GM19238 (cell line): ENCODE measurements around the gene PHOSPHO1.
"Not testable (repeated sequence)": the region's sequence is repeated elsewhere in the genome, so short reads cannot be mapped to it uniquely, and the experiment has no call there.

Experiments
- DNase-seq: peaks from one replicate; pipeline ENCODE4 v3.0.0; 2011; ENCODE audit warnings: low spot score; ENCODE audit not compliant: insufficient read length

PHOSPHO1 gene

DNA sequence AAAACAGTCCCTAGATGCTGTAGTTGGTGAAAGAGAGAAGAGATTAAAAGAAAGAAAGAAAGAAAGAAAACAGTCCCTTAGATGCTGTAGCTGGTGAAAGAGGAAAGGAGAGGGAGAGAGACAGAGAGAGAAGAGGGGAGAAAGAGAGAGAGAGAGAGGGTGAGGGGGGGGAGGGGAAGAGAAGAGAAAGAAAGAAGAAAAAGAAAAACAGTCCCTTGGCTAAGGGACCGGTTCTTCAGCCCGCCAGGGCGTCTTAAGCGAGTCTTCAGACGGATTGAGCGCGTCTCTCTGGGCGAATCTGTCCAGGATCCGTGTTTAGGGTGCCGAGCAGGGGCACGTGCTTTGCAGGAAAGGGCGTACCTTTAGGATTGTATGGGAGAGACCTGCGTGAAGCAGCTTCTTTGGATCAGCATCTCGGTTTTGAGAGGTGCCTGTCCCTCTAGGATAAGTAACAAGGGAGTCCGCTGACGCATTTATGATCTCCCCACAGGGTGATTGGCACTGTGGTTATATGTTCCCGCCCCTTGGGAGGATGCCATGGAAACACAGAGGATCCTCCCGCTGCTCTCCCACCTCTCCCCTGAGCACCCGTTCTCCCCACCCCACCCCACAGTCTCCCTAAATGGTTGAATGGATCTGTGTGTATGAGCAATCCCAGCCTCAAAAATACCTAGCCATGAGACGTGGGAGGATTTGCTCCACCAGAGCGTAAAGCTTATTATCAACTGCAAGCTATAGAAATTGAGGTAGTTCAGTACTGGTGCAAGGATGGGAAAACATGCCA lies 36.9 kb downstream of the PHOSPHO1 start:
- no peak for DNase-seq

GRCh38 chr17:49191917-49192741 lies 38.5 kb downstream of the PHOSPHO1 start:
- DNase-seq = no peak

DNA sequence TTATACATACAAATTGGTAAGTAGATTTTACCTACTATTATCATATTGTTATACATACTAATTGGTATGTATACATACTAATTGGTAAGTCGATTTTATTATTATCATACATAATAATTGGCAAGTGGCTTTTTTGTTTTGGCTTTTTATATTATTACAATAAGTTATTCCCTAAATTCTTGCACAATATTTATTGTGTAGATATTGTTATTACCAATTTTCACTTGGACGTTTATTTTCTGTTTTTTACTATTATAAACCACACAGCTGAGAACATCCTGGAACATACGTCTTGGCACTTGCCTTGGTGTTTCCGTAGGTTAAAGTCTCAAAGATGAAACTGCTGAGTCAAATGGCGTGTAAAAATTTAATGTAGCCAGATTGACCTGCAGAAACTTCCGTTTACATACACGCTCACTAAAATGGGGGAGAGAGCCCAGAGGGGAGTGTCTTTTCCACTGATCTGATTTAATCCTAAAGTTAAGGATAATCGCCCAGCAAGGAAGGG lies 39.1 kb downstream of the PHOSPHO1 start:
- DNase-seq = no peak

- no peak for DNase-seq
Measured at GRCh38 chr17:49190932-49191331, 39.7 kb downstream of the PHOSPHO1 start.

DNA sequence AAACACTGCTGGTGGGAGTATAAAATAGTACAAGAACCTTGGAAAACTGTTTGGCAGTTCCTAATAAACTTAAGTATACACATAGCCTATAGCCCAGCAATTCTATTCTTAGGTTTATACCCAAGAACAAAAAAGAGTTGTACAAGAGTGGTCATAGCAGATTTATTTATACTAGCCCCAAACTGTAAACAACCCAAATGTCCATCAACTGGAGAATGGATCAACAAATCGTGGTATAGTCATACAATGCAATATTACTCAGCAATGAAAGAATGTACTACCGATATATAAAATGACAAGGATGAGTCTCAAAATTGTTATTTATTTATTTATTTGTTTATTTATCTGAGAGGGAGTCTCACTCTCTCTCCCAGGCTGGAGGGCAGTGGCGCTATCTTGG lies 43.3 kb downstream of the PHOSPHO1 start:
- DNase-seq = no peak

DNA sequence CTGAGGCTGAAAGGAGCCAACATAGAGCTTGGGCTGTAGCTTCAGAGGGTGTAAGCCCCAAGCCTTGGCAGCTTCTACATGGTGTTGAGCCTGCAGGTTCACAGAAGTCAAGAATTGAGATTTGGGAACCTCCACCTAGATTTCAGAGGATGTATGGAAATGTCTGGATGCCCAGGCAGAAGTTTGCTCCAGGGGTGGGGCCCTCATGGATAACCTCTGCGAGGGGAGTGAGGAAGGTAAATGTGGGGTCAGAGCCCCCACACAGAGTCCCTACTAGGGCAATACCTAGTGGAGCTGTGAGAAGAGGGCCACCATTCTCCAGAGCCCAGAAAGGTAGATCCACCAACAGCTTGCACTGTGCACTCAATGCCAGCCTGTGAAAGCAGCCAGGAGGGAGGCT lies 45.2 kb downstream of the PHOSPHO1 start:
- DNase-seq = not testable (repeated sequence)

DNA sequence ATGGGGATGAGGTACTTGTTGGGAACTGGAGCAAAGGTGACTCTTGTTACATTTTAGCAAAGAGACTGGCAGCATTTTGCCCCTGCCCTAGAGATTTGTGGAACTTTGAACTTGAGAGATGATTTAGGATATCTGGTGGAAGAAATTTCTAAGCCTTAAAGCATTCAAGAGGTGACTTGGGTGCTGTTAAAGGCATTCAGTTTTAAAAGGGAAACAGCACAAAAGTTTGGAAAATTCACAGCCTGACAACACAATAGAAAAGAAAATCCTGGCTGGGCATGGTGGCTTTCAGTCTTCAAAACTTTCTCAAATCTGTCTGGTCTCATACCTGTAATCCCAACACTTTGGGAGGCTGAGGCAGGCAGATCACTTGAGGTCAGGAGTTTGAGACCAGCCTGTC lies 46.1 kb downstream of the PHOSPHO1 start:
- not testable (repeated sequence) for DNase-seq

DNA sequence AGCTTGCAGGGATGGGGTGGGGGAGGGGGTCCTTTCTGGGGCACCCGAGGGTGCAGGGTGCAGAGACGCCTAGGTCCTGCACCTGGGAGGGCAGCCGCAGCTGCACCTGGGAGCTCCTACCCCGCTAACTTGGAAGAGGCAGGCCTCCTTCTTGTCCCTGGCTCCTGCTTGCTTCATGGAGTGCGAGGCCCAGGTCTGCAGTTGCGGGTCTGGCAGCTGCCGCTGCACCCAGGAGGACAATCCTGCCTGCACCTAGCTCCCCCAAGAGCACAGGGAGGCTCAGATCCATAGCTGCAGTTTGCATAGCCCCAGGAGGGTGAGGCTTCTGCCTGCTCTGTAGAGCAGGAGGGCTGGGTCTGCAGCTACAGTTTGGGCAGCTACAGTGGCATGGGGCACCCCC lies 46.8 kb downstream of the PHOSPHO1 start:
- no peak for DNase-seq

- no peak for DNase-seq
Measured at GRCh38 chr17:49183341-49183740, 47.2 kb downstream of the PHOSPHO1 start.

GRCh38 chr17:49180998-49181635 lies 49.5 kb downstream of the PHOSPHO1 start:
- DNase-seq = no peak

DNA sequence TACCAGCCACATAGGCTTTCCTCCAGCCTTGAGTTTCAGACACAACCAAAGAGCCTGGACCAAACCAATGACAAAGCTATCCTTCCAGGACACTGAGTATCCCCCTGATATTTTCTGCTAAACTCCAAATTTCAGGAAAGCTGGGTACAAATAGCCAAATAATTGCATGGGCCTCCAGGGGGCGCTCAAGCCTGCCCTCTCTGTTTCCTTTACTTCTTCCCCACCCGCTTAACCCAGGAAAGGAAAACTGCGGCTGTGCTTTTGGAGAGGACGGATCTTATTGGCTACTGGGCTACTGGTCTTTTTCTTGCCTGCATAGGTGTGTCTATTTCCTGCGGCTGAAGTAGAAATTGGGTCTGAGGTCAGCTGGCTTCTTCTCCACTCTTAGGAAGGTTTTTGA lies 50.3 kb downstream of the PHOSPHO1 start:
- DNase-seq = peak; percentile 37

- DNase-seq = not testable (repeated sequence)
Measured at GRCh38 chr17:49175978-49176377, 54.6 kb downstream of the PHOSPHO1 start.
